A673 (cell line): ENCODE data around the gene CREB5.

Experiments
- CTCF ChIP-seq: fragments of 300-800, 200-600 bp; sonication (generic); conservative IDR thresholded peaks from 2 replicates; pipeline ENCODE4 v1.5.1; 2017; ENCODE audit warnings: low read depth, mild to moderate bottlenecking, antibody characterized with exemption, low read length, moderate library complexity, mixed read lengths
- EZH2 ChIP-seq: fragments of 200-600 bp; sonication (generic); IDR thresholded peaks from 2 replicates; pipeline ENCODE4 v1.6.1; 2017; ENCODE audit warnings: borderline replicate concordance, low read depth, mild to moderate bottlenecking, mixed read lengths, antibody characterized with exemption, low read length; ENCODE audit not compliant: poor library complexity, severe bottlenecking

GRCh38 chr7:28792858-28793257, 380.5 kb downstream of the CREB5 start:
- no peak for TF ChIP-seq CTCF
- TF ChIP-seq EZH2: no peak
